SIG-M5 treated with dmso at 0.1 percent for 504 hours (cell line): ENCODE results near the gene TAF1C.

Experiments
- DNase-seq: peaks from one replicate; lab custom pipeline; 2025; ENCODE audit not compliant: unreplicated experiment; lab: John Stamatoyannopoulos, UW

TAF1C gene

DNA sequence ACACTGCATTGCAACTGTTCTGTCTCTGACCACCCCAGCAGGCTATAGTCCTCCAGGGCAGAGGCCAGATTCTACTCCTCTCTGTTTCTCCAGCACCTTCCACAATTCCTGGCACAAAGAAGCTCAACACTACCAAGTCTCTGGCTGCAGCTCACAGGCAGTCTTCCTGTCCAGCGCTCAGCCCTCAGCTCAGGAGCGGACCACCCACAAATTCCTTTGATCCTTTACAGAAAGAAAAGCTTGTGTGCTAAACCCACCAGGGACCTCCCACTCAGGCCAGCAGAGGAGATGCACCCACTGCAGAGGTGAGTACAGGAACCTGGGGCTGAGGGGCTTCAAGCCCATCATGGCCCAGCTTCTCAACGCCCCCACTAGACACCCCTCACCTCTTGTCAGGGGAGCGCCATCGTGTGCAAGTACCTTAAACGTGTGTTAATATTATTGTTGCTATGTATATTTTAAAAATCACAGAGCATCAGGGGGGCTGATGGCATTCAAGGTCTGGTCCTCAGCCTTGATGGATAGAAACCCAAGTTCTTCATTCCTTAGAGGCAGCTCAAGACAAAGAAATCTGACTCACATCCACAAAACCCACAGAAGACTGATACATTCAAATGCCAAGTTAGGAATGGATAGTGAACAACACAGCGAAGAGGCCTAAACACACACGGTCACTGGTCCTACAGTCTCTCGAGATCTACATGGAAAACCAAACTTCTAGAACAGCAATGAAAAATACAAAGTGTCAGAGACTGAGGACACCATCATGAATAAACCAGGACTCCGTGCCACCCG, 50.3 kb downstream of the TAF1C start:
- no peak for DNase-seq

DNA sequence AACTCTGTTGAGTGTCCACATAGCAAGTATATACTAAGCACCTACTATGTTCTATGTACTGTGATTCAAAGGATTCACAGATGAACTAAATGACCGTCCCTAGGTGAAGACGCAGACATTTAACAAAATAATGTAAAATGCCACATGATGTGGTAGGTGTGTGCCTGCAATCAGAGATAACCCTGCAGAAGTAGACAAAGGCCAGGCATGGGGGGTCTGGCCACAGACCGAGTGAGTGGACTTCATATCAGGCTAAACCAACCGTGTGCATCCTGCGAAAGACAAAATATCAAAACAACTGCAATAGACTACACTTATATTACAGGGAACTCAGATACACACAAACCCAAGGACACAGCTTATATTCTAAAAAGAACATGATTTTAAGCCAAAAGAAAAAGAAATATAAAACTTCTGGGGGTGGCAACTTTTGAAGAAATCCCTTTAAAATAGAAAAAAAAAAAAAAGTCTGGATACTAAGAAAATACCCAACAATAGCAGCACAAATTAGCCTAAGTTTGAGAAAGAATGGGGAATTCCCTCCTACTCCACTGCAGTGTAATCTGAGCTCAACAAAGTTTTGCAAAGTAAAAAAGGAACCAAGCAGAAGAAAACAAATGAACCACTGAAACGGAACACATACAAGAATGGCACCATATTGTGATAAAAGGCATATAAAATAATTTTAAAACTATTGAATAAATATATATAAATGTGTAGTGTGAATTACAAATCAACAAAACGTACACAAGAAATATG, 54.2 kb downstream of the TAF1C start:
- no peak for DNase-seq

DNA sequence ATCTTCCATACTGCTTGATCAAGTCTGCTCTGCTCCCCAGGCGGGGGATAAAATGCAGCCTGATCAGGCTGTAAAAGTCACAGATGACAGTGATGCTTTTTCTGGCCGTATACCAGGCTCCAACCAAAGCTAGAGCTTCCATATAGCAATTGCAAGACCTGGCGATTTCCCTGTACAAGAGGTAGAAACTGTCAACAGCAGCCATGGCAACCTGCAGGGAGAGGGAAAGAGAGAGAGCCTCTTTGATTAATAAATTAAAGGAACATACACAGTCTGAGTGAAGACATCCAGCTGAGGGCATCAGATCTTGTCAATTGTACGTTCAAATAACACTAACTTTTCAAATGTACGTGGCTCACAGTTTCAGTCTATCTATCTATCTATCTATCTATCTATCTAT, 55.7 kb downstream of the TAF1C start:
- no peak for DNase-seq
